ENCODE data around the gene TCTA.
"Not testable (repeated sequence)": the region's sequence is repeated elsewhere in the genome, so short reads cannot be mapped to it uniquely, and the experiment has no call there.

The TCTA gene, protein sequence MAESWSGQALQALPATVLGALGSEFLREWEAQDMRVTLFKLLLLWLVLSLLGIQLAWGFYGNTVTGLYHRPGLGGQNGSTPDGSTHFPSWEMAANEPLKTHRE

DNA sequence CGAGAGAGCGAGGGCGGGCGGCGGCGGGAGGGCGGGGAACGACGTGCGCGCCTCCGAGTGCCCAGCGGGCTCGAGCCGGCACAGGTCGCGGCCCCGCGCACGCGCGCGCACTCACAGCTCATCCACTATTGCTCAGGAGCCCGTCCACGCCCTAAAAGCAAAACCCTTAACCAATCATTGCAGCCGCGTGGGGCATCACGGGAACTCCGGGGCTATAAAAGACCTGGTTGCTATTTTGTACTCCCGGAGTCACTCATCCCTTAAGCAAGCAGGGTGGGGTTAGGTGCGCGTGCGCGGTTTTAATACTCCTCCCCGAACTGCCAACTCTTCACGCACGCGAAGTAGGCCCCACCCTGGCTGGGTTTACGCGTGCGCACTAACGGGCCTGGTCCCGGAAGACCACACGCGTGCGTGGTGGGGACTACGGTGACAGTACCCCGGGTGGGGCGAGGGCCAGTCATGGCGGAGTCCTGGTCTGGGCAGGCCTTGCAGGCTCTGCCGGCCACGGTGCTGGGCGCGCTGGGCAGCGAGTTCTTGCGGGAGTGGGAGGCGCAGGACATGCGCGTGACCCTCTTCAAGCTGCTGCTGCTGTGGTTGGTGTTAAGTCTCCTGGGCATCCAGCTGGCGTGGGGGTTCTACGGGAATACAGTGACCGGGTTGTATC is at the start of gene TCTA, which contains the start of gene RHOA:
Gene TCTA, plus strand, starts transcription at position 456 of the 664 bp plus-strand sequence. Its CDS starts 4 bp downstream, at position 460.
Gene RHOA, minus strand, starts transcription at position 9 of the 664 bp plus-strand sequence. CDS start 36,387 bp downstream, outside the sequence.
- DNase-seq (ENCODE audit: low read depth): peak; percentile 99

DNA sequence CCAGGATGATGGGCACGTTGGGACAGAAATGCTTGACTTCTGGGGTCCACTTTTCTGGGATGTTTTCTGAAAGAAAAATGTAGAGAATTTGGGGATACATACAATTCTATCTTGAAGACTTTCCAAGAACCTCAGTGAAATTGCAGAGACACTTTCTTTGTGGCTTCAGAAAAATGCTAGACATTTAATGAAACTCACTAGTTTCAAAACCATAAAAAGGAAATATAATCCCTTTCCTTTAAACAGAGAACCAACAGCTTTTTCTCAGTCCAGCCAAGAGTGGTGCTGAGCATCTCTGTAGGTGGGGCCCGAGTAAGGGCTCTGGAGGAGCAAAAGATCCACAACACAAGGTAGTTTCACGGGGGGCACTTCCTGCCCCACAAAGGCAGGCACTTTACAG is 49.7 kb upstream of the TCTA start:
- no peak for DNase-seq (ENCODE audit: low read depth)

DNA sequence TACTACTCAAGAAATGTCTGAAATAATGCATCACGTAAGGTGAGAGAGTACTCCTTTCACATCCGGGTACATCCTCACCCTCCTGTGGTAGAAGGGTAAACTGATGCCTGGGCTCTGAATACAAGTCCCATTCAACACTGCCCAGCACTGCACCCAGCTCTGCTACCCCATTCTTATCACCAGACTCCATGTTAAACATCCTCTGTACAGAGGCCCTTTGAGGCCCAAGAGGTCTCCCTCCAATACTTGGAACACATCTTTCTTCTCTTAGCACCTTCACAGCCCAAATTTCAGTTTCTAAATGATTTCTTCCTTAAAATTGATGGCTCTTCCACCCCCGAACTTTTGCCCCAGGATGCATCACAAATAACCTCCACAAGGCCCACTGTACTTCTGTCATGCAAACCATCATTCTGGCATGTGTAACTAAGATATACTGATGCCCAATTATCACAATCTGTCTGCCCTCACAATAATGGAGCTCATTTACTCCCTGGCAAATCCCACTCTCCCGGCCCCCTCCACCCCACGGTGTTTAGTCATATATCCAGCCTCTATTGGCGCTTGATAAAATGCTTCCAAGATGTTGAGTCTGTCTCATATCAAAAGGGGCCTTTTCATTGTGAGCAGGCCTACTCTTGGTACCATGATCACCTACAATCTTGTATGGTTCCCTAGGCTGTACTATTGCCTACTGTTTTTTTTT is 41.5 kb upstream of the TCTA start:
- DNase-seq (ENCODE audit: low read depth): no peak

DNA sequence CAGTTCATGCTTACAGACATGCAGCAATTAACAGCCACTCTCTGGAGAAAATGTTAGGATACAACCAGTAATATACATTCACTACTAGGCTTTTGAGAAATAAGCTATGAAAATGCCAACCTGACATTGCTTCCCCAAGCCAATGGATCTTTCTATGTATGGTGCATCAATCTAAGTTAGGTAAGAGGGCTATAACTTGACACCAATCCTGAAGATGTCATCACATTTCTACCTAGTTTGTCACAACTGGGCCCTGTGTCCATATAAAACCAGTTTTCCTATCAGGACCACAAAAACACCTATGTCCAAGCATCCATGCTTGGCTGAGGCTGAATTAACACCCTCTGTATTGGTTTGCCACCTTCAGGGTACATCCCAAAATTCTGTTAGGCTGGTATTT is 40.3 kb upstream of the TCTA start:
- no peak for DNase-seq (ENCODE audit: low read depth)

DNA sequence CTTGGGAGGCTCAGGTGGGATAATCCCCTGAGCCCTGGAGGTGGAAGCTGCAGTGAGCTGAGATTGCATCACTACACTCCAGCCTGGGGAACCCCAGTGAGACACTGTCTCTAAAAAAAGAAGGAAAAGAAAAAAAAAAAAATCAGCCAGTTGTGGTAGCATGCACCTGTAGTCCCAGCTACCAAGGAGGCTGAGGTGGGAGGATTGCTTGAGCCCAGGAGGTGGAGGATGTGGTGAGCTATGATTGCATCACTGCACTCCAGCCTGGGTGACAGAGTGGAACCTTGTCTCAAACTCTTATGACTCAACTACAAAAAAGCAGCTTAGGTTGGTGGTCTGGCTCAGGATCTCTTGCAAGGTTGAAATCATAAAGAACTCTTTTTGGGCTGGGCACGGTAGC is 34.7 kb upstream of the TCTA start:
- no peak for DNase-seq (ENCODE audit: low read depth)

DNA sequence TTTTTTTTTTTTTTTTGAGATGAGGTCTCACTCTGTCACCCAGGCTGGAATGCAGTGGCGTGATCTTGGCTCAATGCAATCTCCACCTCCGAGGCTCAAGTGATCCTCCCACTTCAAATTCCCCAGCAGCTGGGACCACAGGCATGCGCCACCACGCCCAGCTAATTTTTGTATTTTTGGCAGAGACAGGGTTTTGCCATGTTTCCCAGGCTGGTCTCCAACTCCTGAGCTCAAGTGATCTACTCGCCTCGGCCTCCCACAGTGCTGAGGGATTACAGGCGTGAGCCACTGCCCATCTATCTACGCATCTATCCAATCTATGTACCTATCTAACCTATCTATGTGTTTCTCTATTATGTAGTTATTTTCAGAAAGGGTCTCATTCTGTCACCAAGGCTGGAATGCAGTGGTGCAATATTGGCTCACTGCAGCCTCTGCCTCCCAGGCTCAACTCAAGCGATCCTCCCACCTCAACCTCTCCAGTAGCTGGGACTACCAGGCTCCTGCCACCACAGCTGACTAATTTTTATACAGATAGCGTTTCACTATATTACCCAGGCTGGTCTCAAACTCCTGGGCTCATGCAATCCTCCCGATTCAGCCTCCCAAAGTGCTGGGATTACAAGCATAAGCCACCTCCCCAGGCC is 33.9 kb upstream of the TCTA start:
- peak; percentile 84 for DNase-seq (ENCODE audit: low read depth)

DNA sequence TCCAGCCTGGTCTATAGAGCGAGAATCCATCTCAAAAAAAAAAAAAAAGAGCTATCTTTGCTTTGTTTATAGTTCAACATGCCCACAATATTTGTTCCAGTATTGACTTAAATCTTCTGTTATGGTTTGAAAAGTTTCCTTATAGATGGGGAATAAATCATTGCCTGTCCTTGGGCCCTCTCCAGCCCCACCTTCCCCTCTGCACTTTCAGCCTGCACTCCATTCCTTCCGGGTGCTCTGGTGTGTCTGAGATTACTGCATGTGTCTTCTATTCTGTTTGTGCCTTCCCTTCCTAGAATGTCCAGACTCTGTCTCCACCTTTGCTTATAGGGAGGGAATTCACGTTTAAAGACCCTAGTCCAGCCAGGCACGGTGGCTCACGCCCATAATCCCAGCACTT is 28.8 kb upstream of the TCTA start:
- DNase-seq (ENCODE audit: low read depth): no peak

DNA sequence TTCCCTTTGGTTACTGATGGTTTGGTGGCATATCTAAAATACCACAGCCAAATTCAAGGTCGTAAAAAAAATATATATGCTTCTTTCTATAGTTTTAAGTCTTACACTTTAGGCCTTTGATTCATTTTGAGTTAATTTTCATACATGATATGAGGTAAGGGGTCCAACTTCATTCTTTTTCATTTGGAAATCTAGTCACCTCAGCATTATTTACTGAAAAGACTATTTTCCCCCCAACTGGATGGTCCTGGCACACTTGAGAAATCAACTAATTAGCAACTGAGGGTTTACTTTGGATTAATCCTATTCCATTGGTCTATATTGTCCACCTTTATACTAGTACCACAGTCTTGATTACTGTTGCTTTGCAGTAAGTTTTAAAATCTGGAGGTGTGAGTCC is 26.6 kb upstream of the TCTA start:
- no peak for DNase-seq (ENCODE audit: low read depth)

DNA sequence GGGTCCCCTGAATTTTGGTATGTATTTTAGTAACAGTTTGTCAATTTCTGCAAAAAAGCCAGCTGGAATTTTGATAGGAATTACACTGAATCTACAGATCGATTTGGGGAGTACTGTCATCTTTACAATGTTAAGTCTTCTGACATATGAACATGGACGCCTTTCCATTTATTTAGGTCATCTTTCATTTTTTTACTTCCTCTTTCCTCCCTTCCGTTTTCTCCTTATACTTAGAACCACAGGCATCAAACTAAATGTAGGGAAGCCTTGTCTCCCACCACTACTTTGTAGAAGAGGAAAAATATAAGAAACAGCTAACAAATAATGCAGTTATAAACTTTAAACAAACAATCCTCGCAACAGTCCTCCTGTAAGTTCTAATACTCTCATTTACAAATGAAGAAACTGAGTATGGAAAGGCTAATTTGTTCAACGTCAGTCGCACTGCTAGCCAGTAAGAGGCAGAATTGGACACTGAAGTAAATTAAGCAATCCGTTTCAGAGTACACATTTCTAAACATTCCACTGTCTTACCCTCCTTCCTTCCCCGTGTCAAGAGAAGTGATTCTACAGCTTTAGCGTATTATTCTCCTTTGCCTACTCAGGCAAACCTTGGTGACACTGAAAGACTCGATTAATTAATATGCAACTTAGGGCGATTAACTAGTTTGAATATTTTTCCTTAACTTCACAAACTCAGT is 26.0 kb upstream of the TCTA start:
- DNase-seq (ENCODE audit: low read depth): no peak

DNA sequence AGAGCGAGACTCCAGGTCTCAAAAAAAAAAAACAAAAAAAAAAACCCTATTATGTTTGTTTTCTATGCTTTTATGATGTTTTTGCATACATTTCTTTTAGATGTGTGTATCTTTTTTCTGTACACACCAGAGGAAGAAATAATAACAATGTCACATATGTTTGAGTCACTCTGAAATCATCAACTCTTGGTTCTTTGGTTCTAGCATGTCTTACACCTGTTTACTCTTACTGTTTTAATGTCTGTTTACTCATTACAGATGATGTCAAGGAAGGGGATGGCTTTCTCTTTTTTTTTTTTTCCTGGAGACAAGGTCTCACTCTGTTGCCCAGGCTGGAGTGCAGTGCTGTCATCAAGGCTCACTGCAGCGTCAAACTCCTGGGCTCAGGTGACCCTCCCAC is 24.5 kb upstream of the TCTA start:
- no peak for DNase-seq (ENCODE audit: low read depth)

DNA sequence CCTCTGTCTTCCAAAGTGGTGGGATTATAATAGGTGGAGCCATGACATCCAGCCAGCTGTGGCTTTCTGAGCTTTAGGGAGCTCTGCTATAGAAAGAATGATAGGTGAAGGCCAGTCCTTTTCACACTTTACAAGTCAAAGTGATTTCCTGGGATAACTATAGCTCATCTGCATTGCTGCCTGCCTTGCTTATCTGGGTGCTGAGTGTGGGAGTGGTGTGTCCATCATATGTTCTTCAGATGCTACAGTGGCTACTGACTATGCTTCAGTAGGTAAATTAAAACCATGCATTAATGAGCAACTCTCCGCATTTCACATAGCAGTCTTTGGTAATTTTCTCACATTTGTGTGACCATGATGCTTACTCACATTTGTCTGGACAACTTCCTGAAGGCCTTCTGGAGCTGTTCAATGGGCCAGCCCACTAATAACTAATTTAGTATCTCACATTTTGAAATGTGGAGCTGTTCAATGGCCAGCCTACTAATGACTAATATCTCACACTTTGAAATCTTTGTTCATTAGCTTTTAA is 23.9 kb upstream of the TCTA start:
- DNase-seq (ENCODE audit: low read depth): no peak

DNA sequence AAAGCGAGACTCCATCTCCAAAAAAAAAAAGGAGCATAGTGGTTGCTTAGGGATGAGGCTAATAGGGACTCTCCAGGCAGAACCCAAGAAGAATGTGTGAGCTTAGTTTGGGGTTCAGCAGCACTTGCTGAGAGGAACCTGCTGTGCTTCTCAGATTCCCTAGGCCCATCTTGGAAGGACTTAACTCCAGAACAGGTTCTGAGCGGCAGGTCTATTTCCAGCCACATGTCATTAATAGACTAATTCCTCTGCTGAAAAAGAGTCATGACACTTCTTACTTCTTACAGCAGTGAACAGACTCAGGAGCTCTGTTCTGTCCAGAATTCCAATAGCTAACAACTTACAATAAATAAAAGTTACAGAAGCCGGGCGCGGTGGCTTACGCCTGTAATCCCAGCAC is 22.9 kb upstream of the TCTA start:
- DNase-seq (ENCODE audit: low read depth): no peak

DNA sequence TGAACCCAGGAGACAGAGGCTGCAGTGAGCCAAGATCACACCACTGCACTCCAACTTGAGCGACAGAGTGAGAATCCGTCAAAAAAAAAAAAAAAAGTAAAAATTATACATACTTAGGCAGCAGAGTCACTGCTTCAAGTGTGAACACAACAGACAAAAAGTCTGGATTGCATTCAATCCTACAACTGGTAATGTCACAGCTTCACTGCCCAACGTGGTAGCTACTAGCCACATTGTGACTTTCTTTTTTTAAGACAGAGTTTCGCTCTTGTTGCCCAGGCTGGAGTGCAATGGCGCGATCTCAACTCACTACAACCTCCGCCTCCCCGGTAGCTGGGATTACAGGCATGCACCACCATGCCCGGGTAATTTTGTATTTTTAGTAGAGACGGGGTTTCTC is 20.9 kb upstream of the TCTA start:
- not testable (repeated sequence) for DNase-seq (ENCODE audit: low read depth)

DNA sequence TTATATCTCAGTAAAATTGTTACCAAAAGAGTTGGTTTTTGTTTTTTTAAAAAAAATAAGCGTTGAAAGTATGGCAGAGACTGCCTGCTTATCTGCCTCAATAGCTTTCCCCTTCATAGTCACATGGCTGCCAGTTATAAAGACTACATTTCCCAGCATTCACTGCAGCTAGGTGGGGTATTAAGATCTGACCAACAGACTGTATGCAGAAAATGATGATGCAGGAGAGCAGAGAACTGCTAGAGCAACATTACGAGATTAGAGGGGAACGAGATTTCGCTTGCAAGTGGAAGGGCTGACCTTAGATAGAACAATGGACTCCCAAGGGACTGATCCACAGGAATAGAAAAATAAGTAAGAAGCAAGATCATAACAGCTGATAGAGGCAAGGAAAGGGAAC is 14.8 kb upstream of the TCTA start:
- no peak for DNase-seq (ENCODE audit: low read depth)

DNA sequence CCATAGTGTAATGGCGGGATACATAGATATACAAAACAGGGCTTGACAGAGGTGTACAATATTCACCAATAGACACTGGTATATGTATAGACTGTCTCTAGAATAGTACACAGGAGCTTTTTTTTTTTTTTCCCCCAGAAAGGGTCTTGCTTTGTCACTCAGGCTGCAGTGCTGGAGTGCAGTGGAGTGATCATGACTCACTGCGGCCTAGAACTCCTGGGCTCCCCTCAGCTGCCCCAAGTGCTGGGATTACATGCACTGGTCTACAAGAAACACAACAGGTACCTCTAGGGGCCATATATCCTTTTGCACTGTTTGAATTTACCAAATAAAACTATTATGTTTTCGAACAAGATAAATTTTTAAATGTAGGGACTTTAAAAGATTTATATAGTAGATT is 12.8 kb upstream of the TCTA start:
- DNase-seq (ENCODE audit: low read depth): no peak

DNA sequence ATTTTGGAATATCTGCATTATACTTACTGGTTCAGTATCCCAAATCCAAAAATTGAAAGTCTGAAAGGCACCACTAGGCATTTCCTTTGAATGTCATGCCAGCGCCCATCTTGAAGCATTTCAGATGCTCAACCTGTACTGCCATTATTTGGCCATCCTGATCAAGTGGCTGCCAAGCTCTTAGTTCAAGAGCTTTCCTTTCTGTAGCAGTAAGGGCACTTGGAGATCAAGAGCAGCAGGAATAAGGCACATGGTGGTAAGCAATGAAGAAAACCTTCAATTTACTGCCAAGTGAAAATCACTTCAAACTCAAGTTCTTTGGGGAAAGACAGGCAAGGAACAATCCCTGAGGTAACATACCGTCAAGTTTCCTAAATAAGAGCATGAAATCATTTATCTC is 10.5 kb upstream of the TCTA start:
- no peak for DNase-seq (ENCODE audit: low read depth)

DNA sequence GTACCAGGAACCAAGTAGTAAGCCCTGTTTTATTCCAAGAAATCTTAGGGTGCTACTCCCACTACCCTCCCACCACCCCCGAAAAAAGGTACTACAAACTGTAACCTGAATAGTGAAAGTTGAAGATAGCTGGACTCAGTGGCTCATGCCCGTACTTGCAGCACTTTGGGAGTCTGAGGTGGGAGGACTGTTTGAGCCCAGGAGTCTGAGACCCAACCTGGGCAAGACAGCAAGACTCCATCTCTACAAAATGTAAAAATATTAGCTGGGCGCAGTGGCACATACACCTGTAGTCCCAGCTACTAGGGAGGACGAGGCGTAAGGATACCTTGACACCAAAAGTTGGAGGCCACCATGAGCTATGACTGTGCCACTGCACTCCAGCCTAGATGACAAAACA is 8.3 kb upstream of the TCTA start:
- DNase-seq (ENCODE audit: low read depth): no peak

DNA sequence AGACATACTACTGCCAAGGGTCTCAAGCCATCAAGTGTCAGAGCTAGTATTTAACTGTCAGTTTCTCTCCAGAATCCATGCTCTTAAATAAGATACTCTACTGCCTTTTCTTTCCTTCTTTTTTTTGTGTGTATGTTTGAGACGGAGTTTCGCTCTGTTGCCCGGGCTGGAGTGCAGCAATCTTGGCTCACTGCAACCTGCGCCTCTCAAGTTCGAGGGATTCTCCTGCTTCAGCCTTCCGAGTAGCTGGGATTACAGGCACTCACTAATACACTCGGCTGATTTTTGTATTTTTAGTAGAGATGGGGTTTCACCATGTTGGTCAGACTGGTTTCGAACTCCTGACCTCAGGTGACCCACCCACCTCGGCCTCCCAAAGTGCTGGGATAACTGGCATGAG is 6.7 kb upstream of the TCTA start:
- not testable (repeated sequence) for DNase-seq (ENCODE audit: low read depth)

DNA sequence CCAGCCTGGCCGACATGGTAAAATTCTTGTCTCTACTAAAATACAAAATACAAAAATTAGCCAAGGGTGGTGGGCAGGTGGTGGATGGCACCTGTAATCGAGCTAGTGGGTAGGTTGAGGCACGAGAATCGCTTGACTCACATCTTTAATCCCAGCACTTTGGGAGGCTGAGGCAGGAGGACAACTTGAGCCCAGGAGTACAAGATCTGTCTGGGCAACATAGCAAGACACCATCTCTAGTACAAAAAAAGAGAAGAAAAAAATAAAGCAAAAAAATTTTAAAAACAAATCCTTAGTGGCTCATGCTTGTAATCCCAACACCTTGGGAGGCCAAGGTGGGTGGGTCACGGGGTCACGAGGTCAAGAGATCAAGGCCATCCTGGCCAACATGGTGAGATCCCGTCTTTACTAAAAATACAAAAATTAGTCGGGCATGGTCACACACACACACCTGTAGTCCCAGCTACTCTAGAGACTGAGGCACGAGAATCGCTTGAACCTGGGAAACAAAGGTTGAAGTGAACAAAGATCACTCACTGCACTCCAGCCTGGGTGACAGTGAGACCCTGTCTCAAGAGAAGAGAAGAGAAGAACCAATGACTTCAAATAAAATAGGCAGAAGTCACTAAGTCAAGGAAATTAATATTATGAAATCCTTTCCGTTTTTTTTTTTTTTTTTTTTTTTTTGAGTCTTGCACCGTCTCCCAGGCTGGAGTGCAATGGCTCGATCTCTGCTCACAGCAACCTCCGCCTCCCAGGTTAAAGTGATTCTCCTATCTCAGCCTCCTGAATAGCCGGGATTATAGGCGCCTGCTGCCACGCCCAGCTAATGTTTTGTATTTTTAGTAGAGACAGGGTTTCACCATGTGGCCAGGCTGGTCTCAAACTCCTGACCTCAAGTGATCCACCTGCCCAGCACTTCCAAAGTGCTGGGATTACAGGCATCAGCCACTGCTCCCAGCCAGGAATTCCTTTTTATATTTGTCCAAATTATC is 5.4 kb upstream of the TCTA start:
- DNase-seq (ENCODE audit: low read depth): no peak

DNA sequence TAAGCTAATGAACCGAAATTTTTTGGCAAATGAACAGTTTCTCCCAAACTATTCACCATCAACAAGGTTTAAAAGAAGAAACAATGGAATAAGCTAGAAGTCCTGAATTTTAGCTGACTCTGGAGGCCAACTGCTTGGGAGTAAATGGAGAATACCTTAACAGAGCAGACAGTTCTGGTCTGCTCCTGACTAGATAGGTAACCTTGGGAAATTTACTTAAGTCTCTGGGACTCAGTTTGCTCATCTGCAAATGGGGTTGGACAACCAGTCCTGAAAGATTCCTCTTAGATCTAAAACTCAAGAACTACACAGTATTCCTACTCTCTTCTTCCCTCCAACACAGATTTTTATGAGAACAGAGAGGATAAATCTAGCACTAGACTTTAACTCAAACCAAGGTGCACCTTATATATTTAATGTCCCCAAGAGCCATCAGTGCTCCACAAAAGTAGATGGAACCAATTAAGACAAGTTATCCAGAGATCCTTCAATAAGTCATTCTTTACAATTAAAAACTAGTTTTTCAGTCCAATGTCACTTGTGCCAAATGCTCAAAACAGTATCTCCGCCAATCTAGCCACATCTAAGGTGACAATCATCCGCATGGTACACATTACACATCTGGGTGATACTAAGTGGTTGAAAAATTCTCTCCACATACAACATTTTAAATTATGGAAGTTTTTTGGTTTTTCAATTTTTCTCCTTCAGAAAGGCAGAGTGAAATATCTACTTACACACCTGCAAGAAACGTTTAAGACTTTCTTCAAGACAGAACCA is 2.0 kb upstream of the TCTA start:
- DNase-seq (ENCODE audit: low read depth): no peak
